MCF 10A (cell line): ENCODE data around the gene DGLUCY. TPM values are rescaled to one million over a fixed set of nuclear protein-coding genes. Genes with fewer than 3 reads are reported as not detected.
"Not testable (repeated sequence)": the region's sequence is repeated elsewhere in the genome, so short reads cannot be mapped to it uniquely, and the experiment has no call there.

Experiments used
- BruUV-seq: library from RNA; stranded (reverse); fragments of 400-500 nt; replicated peaks from 2 replicates; lab custom pipeline; 2021; lab: Mats Ljungman, UMichigan
- CTCF ChIA-PET: fragments of 300-600 bp; sonication (Branson Sonifier 250); formaldehyde crosslinking; extraction: SDS; loops from one replicate; lab custom pipeline; 2021; ENCODE audit warnings: antibody characterized with exemption, inconsistent platforms; lab: Yijun Ruan, JAX
- POLR2A ChIA-PET: fragments of 300-600, 350-650 bp; sonication (Branson Sonifier 250); formaldehyde crosslinking; extraction: SDS; loops from one replicate; lab custom pipeline; 2020; ENCODE audit warnings: antibody characterized with exemption, inconsistent platforms; lab: Yijun Ruan, JAX
- DNase-seq: peaks from one replicate; pipeline ENCODE4 v3.0.0-alpha.2; 2018; ENCODE audit not compliant: unreplicated experiment
- H3K27ac Mint-ChIP-seq: one replicate; pipeline ENCODE4 v1.8.0; 2022; ENCODE audit warnings: mild to moderate bottlenecking, low read depth, mixed read lengths; ENCODE audit not compliant: unreplicated experiment
- H3K27me3 Mint-ChIP-seq: one replicate; pipeline ENCODE4 v1.8.0; 2022; ENCODE audit warnings: mixed read lengths; ENCODE audit not compliant: insufficient read depth, unreplicated experiment
- H3K36me3 Mint-ChIP-seq: one replicate; pipeline ENCODE4 v1.8.0; 2022; ENCODE audit warnings: mild to moderate bottlenecking, moderate library complexity, mixed read lengths; ENCODE audit not compliant: insufficient read depth, unreplicated experiment
- H3K4me1 Mint-ChIP-seq: one replicate; pipeline ENCODE4 v1.8.0; 2022; ENCODE audit warnings: mixed read lengths; ENCODE audit not compliant: insufficient read depth, unreplicated experiment
- H3K4me3 Mint-ChIP-seq: one replicate; pipeline ENCODE4 v1.8.0; 2022; ENCODE audit warnings: mild to moderate bottlenecking, moderate library complexity, mixed read lengths; ENCODE audit not compliant: unreplicated experiment
- H3K9me3 Mint-ChIP-seq: one replicate; pipeline ENCODE4 v1.8.0; 2022; ENCODE audit warnings: mixed read lengths; ENCODE audit not compliant: unreplicated experiment
- intact Hi-C: fragments of 100-400 bp; cut with micrococcal nuclease; formaldehyde crosslinking; loops from 2 replicates; pipeline ENCODE4 v1.14.1; 2022
- total RNA-seq: library from RNA; stranded (reverse); gene quantifications from 2 replicates; pipeline ENCODE4 v1.2.3, GENCODE V29; 2022
- TF ChIP-seq, protein P1 (sequence below): fragments of 200-600 bp; IDR thresholded peaks from one replicate; pipeline ENCODE4 v1.8.0; 2022; ENCODE audit warnings: antibody characterized with exemption, mild to moderate bottlenecking; ENCODE audit not compliant: unreplicated experiment

The DGLUCY gene
- total RNA-seq, 1 experiment from 2014 or later: 11.7 TPM

DNA sequence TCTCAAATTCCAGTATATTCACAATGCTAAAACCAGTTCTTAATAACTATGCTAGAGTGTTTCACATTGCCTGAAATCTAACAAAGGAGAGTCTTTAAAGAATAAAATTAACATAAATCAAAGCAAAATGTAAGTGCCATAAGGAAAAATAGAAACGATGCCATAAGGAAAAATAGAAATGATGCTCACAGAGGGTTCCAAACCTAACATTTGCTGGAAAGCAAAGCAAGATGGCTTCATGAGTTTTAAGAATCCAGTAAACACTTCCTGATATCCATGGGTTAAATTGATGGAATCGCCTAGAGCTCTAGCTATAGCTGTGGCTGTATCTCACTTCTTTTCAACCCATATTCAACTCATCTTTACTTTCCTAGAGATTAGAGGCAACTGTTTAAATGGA lies 66.7 kb downstream of the DGLUCY start:
- Mint-ChIP-seq H3K27ac (no peak overlapping the region), H3K27me3 (no peaks in the 10 kb centered on the region)
- intact Hi-C loops: no loop called here

DNA sequence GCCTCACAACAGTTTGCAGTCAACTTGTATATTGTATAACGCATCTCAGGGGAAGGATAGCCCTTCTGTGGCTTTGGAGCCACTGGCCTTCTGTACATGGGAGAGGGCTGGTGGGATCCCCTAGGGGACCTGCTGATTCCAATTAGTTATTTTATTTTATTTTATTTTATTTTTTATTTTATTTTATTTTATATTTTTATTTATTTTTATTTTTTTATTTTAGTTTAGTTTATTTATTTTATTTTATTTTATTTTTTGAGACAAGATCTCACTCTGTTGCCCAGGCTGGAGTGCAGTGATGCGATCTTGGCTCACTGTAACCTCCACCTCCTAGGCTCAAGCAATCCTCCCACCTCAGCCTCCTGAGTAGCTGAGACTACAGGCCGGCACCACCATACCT lies 68.9 kb downstream of the DGLUCY start:
- CTCF ChIA-PET: interaction anchor here (0.9 to 1.1 kb wide), 2 partner anchors 9 to 280 kb away, joined by 3 to 4 read pairs; no protein-coding TSS in a partner anchor
- BruUV-seq, POLR2A ChIA-PET, H3K27me3 Mint-ChIP-seq, H3K4me3 Mint-ChIP-seq, H3K27ac Mint-ChIP-seq, H3K4me1 Mint-ChIP-seq, H3K9me3 Mint-ChIP-seq, intact Hi-C loops, DNase-seq: not testable (repeated sequence)
- H3K36me3 Mint-ChIP-seq: peaks cover 18% of the 10 kb centered on the region

More for the DNA sequence above, 66.7 kb downstream of the DGLUCY start:
- H3K36me3 Mint-ChIP-seq: peaks cover 26% of the 10 kb centered on the region
- no peaks in the 10 kb centered on the region for H3K9me3 Mint-ChIP-seq
- ChIA-PET POLR2A (no interaction called here), CTCF (interaction anchor here (0.7 to 1.1 kb wide), 2 partner anchors 12 to 98 kb away, joined by 3 read pairs; no protein-coding TSS in a partner anchor)
- TF ChIP-seq, protein P1, sequence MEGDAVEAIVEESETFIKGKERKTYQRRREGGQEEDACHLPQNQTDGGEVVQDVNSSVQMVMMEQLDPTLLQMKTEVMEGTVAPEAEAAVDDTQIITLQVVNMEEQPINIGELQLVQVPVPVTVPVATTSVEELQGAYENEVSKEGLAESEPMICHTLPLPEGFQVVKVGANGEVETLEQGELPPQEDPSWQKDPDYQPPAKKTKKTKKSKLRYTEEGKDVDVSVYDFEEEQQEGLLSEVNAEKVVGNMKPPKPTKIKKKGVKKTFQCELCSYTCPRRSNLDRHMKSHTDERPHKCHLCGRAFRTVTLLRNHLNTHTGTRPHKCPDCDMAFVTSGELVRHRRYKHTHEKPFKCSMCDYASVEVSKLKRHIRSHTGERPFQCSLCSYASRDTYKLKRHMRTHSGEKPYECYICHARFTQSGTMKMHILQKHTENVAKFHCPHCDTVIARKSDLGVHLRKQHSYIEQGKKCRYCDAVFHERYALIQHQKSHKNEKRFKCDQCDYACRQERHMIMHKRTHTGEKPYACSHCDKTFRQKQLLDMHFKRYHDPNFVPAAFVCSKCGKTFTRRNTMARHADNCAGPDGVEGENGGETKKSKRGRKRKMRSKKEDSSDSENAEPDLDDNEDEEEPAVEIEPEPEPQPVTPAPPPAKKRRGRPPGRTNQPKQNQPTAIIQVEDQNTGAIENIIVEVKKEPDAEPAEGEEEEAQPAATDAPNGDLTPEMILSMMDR: no peak
- H3K4me3 Mint-ChIP-seq: no peak overlapping the region
- no peaks in the 10 kb centered on the region for H3K4me1 Mint-ChIP-seq
- no TSS peak for BruUV-seq
- DNase-seq: no peak

DNA sequence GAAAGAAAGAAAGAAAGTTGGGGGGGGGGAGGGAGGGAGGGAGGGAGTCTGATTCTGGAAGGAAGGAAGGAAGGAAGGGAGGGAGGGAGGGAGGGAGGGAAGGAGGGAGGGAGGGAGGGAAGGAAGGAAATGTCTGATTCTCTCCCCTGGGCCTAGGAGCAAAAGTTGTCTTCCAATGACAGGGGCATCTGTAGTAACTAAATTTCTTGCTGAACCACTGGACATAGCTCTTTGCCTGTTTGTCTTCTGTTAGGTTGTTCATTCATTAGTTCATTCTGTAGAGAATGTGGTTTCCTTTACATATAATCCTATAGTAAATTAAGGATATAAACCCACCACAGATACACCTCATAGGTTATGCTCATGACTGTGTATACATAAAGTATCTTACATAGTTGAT lies 70.7 kb downstream of the DGLUCY start:
- no peak overlapping the region for H3K4me3 Mint-ChIP-seq
- DNase-seq: no peak
- no TSS peak for BruUV-seq
- TF ChIP-seq, protein P1: no peak
- H3K27me3 Mint-ChIP-seq: no peaks in the 10 kb centered on the region
- no peaks in the 10 kb centered on the region for H3K9me3 Mint-ChIP-seq
- H3K4me1 Mint-ChIP-seq: no peaks in the 10 kb centered on the region
- CTCF ChIA-PET: interaction anchor here (0.6 to 1.0 kb wide), 4 partner anchors 9 to 84 kb away, joined by 3 read pairs; no protein-coding TSS in a partner anchor
- POLR2A ChIA-PET: no interaction called here
- intact Hi-C loops: no loop called here
- H3K36me3 Mint-ChIP-seq: peaks cover 28% of the 10 kb centered on the region
- H3K27ac Mint-ChIP-seq: no peak overlapping the region

DNA sequence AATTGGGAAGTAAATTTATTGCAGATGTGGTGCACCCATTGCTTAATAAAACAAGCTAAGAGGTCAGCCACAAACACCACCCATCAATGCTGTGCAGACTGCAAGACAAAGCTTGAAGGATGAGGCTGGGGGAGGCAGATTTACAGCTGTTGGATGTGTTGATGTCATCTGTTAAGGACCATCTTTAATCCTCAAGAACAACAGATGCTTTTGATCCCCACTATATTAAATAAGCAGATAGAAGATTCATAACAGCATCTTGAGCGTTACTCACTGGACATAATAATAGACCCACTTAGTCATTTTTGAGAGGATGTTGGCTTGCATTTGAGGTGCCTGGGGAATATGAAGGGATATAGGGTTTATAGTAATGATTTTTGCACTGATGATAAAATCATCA lies 71.8 kb downstream of the DGLUCY start:
- H3K27me3 Mint-ChIP-seq: no peaks in the 10 kb centered on the region
- H3K36me3 Mint-ChIP-seq: peaks cover 27% of the 10 kb centered on the region
- DNase-seq: no peak
- no peak overlapping the region for H3K27ac Mint-ChIP-seq
- TF ChIP-seq, protein P1: no peak
- no peak overlapping the region for H3K4me3 Mint-ChIP-seq
- intact Hi-C loops: no loop called here
- no peaks in the 10 kb centered on the region for H3K4me1 Mint-ChIP-seq
- H3K9me3 Mint-ChIP-seq: no peaks in the 10 kb centered on the region
- CTCF ChIA-PET: interaction anchor here (0.6 to 1.2 kb wide), 7 partner anchors 8 to 1071 kb away, joined by 3 to 9 read pairs (median 4); no protein-coding TSS in a partner anchor
- POLR2A ChIA-PET: interaction anchor here (1.1 kb wide), 1 partner anchor 10 kb away, joined by 3 read pairs; no protein-coding TSS in a partner anchor
- no TSS peak for BruUV-seq
